ENCODE measurements around the gene BCL2. TPM values are rescaled to one million over a fixed set of nuclear protein-coding genes. Genes with fewer than 3 reads are reported as not detected.
"Not testable (repeated sequence)": the region's sequence is repeated elsewhere in the genome, so short reads cannot be mapped to it uniquely, and the experiment has no call there.

The BCL2 gene
- polyA plus RNA-seq, 1 of the 3 experiments (the other 2 are of a cell fraction) = 1.5 TPM

GRCh38 chr18:63202828-63203227 lies 116.7 kb downstream of the BCL2 start:
- Histone ChIP-seq H3K36me3 (replicated peaks in 1 of 2; ENCODE audit: control insufficient read depth in 1 of 2, insufficient read depth in 2 of 2, low read length in 1 of 2) (no peaks in the 10 kb centered on the region), H4K20me1 (ENCODE audit: insufficient read depth) (no peaks in the 10 kb centered on the region), H3K9me3 (no peaks in the 10 kb centered on the region), H3K4me1 (ENCODE audit: control insufficient read depth in 1 of 2, insufficient read depth in 2 of 2, low read depth in 1 of 2, low read length in 1 of 2) (no peaks in the 10 kb centered on the region), H3F3A (replicated peaks; ENCODE audit: insufficient read depth) (no peaks in the 10 kb centered on the region), H3K4me3 (ENCODE audit: low read depth in 2 of 2, low read length in 1 of 2) (no peak overlapping the region), H2AFZ (ENCODE audit: low read depth) (no peak overlapping the region), H3K27me3 (ENCODE audit: insufficient read depth) (no peaks in the 10 kb centered on the region), H3K79me2 (ENCODE audit: insufficient read depth) (no peaks in the 10 kb centered on the region), H3K9ac (no peak overlapping the region), H3K27ac (ENCODE audit: low read depth in 2 of 2, low read length in 1 of 2) (no peak overlapping the region), H3K9me2 (no peaks in the 10 kb centered on the region), H3K4me2 (no peak overlapping the region)
- TF ChIP-seq RAD21 (IDR thresholded peaks at IDR 0.05; ENCODE audit: low read length) (no peak), ELF1 (IDR thresholded peaks at IDR 0.05) (no peak), RXRA (IDR thresholded peaks at IDR 0.05; ENCODE audit: borderline replicate concordance, low read depth) (no peak), FOXM1 (IDR thresholded peaks at IDR 0.05; ENCODE audit: low read depth) (no peak), JUND (IDR thresholded peaks at IDR 0.05) (no peak), REST (IDR thresholded peaks at IDR 0.05; ENCODE audit: low read depth, low read length) (no peak), TEAD4 (IDR thresholded peaks at IDR 0.05; ENCODE audit: borderline replicate concordance, insufficient read depth) (no peak), MXI1 (IDR thresholded peaks at IDR 0.05; ENCODE audit: low read depth, low read length) (no peak), EZH2phosphoT487 (IDR thresholded peaks at IDR 0.05; ENCODE audit: borderline replicate concordance, low read depth) (no peak), USF2 (IDR thresholded peaks at IDR 0.05; ENCODE audit: borderline replicate concordance, low read depth, low read length) (no peak), RFX5 (IDR thresholded peaks at IDR 0.05; ENCODE audit: low read length) (no peak)
- no peak for DNase-seq
- ChIA-PET CTCF (no interaction called here), POLR2A (no interaction called here)
- 81% methylated on average over 7 of the region's 8 CpGs for WGBS (ENCODE audit: low lambda C conversion rate)

- H3K9me3 ChIP-seq; DNase-seq; H2AFZ ChIP-seq (ENCODE audit: low read depth); H3F3A ChIP-seq (replicated peaks; ENCODE audit: insufficient read depth); H3K4me2 ChIP-seq; H3K9ac ChIP-seq; POLR2A ChIA-PET; H3K4me3 ChIP-seq (ENCODE audit: low read depth in 2 of 2, low read length in 1 of 2); H3K27ac ChIP-seq (ENCODE audit: low read depth in 2 of 2, low read length in 1 of 2); H3K4me1 ChIP-seq (ENCODE audit: control insufficient read depth in 1 of 2, insufficient read depth in 2 of 2, low read depth in 1 of 2, low read length in 1 of 2); H3K27me3 ChIP-seq (ENCODE audit: insufficient read depth); H3K9me2 ChIP-seq; H4K20me1 ChIP-seq (ENCODE audit: insufficient read depth); H3K36me3 ChIP-seq (replicated peaks in 1 of 2; ENCODE audit: control insufficient read depth in 1 of 2, insufficient read depth in 2 of 2, low read length in 1 of 2); H3K79me2 ChIP-seq (ENCODE audit: insufficient read depth): not testable (repeated sequence)
- WGBS (ENCODE audit: low lambda C conversion rate) = 75% methylated on average over 3 of the region's 3 CpGs
- CTCF ChIA-PET = interaction anchor here (0.8 kb wide), 1 partner anchor 118 kb away, joined by 3 read pairs; the partner anchor contains the start of gene BCL2
Measured at GRCh38 chr18:63201456-63201855, 118.1 kb downstream of the BCL2 start.

All from SK-N-SH (cell line).